ENCODE data around the gene ALDH16A1. TPM values are rescaled to one million over a fixed set of nuclear protein-coding genes. Genes with fewer than 3 reads are reported as not detected.

ALDH16A1 gene
- total and polyA plus RNA-seq, 2 donors (not counting 1 experiment from before 2014, with no cell fraction given): 65.8 to 105 TPM

DNA sequence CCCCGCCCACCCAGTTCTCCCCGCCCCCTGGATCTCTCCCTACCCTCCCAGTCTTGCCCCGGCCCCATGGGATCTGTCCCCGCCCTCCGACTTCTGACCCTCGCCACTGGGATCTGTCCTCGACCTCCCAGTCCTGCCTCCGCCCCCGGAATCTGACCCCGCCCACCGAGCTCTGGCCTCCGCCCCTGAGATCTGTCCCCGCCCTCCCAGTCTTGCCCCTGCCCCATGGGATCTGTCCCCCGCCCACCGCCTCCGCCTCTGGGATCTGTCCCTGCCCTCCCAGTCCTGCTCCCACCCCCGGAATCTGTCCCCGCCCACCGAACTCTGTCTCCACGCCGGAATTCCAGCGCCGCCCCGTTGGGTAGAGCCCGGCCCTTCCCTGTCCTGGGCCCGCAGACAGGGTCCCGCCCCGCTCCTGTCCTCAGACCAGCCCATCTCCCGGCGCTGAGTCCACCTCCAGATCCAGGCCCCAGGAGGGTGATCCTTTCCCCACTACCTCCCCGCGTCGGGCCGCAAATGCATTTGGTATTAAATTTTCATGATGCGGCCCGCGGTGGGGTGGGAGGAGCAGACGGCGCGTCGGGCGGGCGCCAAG is 10.2 kb upstream of the ALDH16A1 start:
- peaks cover 44% of the 10 kb centered on the region for H3K27me3 Mint-ChIP-seq
- H3K9me3 Mint-ChIP-seq (ENCODE audit: insufficient read depth): no peaks in the 10 kb centered on the region
- peaks cover 0 to 14% (median 0%) of the 10 kb centered on the region in 3 donors for H3K9me3 ChIP-seq (ENCODE audit: control extremely low read depth in 1 of 3, control insufficient read depth in 2 of 3, insufficient read depth in 1 of 3, low read length in 2 of 3)
- H3K4me1 ChIP-seq (ENCODE audit: control insufficient read depth in 2 of 2, insufficient read depth in 2 of 2, low read length in 2 of 2): peaks cover 18 to 31% of the 10 kb centered on the region in 2 donors
- ChIA-PET CTCF (interaction anchor here (0.6 to 5.1 kb wide), 16 partner anchors 9 to 220 kb away, joined by 3 to 70 read pairs (median 4); partner anchors contain the start of genes CD37, FLT3LG and PIH1D1), POLR2A (interaction anchor here (0.6 to 2.3 kb wide), 7 partner anchors 26 to 138 kb away, joined by 4 to 20 read pairs (median 7); partner anchors contain the start of gene CD37)
- peaks cover 9% of the 10 kb centered on the region for H4K20me1 ChIP-seq (ENCODE audit: control insufficient read depth, insufficient read depth, low read length, poor library complexity, severe bottlenecking)
- TF ChIP-seq EZH2 (IDR thresholded peaks at IDR 0.05; ENCODE audit: borderline replicate concordance, insufficient read depth, low read depth, low read length, poor library complexity, severe bottlenecking): no peak
- TF ChIP-seq, protein P1, sequence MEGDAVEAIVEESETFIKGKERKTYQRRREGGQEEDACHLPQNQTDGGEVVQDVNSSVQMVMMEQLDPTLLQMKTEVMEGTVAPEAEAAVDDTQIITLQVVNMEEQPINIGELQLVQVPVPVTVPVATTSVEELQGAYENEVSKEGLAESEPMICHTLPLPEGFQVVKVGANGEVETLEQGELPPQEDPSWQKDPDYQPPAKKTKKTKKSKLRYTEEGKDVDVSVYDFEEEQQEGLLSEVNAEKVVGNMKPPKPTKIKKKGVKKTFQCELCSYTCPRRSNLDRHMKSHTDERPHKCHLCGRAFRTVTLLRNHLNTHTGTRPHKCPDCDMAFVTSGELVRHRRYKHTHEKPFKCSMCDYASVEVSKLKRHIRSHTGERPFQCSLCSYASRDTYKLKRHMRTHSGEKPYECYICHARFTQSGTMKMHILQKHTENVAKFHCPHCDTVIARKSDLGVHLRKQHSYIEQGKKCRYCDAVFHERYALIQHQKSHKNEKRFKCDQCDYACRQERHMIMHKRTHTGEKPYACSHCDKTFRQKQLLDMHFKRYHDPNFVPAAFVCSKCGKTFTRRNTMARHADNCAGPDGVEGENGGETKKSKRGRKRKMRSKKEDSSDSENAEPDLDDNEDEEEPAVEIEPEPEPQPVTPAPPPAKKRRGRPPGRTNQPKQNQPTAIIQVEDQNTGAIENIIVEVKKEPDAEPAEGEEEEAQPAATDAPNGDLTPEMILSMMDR (IDR thresholded peaks at IDR 0.05): no peak
- H3K27ac ChIP-seq (ENCODE audit: low read length in 2 of 2): peak overlapping the region in 1 of 2 donors; percentile 72
- DNase-seq (no peak), ATAC-seq (ENCODE audit: low read depth) (peak; percentile 28)
- H3K79me2 ChIP-seq (ENCODE audit: control insufficient read depth, insufficient read depth, low read length): no peaks in the 10 kb centered on the region
- peaks cover 0 to 19% of the 10 kb centered on the region in 2 experiments for H3K36me3 ChIP-seq (replicated peaks in 1 of 2; ENCODE audit: control extremely low read depth in 1 of 2, control insufficient read depth in 1 of 2, extremely low read depth in 1 of 2, insufficient read depth in 2 of 2, low read length in 1 of 2)
- intact Hi-C loops (cut with micrococcal nuclease): loop anchor here (1.0 to 2.0 kb wide), 7 partner anchors 8 to 177 kb away; partner anchors contain the start of genes PIH1D1 and RPS11
- under 1% methylated on average over 40 of the region's 43 CpGs for WGBS (ENCODE audit: insufficient coverage)
- peaks cover 2 to 46% (median 38%) of the 10 kb centered on the region in 4 experiments for H3K27me3 ChIP-seq (replicated peaks in 1 of 4; ENCODE audit: control extremely low read depth in 1 of 4, control insufficient read depth in 3 of 4, insufficient read depth in 4 of 4, low read length in 3 of 4)
- H2AFZ ChIP-seq (ENCODE audit: insufficient read depth, low read depth, low read length, poor library complexity, severe bottlenecking): peak overlapping the region; percentile 97
- peak overlapping the region; percentile 95 for H3K27ac Mint-ChIP-seq
- H3K9ac ChIP-seq (ENCODE audit: low read length): peak overlapping the region; percentile 89
- H3K4me2 ChIP-seq (replicated peaks; ENCODE audit: low read depth, low read length, poor library complexity, severe bottlenecking): peak overlapping the region; percentile 99
- peak overlapping the region; percentile 93 for H3K4me3 Mint-ChIP-seq
- peaks cover 31% of the 10 kb centered on the region for H3K4me1 Mint-ChIP-seq
- peak overlapping the region; percentile 12 to 80 (median 71) for H3K4me3 ChIP-seq (ENCODE audit: control extremely low read depth in 1 of 5, extremely low read depth in 1 of 5, insufficient read depth in 1 of 5, low read depth in 2 of 5, low read length in 4 of 5)

Measured in B cell (primary cell).